Endodermal cell (in vitro differentiated cells): ENCODE results near the gene JADE1. TPM values are rescaled to one million over a fixed set of nuclear protein-coding genes. Genes with fewer than 3 reads are reported as not detected.

ENCODE experiments used
- DNase-seq: peaks from one replicate; pipeline ENCODE4 v3.0.0-alpha.2; 2017
- H3K27ac ChIP-seq: 2 replicates; pipeline ENCODE4 v1.5.1; 2013; ENCODE audit warnings: mild to moderate bottlenecking, low read depth, low read length, moderate library complexity
- H3K27me3 ChIP-seq: 2 replicates; pipeline ENCODE4 v1.6.1; 2013; ENCODE audit warnings: mild to moderate bottlenecking, low read length, moderate library complexity; ENCODE audit not compliant: insufficient read depth, control insufficient read depth, poor library complexity, severe bottlenecking
- H3K36me3 ChIP-seq: 2 replicates; pipeline ENCODE4 v1.7.0; 2013; ENCODE audit warnings: mild to moderate bottlenecking, low read length, moderate library complexity; ENCODE audit not compliant: control insufficient read depth, insufficient read depth
- H3K4me1 ChIP-seq: one replicate; pipeline ENCODE4 v1.7.0; 2013; ENCODE audit warnings: low read length; ENCODE audit not compliant: control insufficient read depth, insufficient read depth
- H3K4me3 ChIP-seq: 2 replicates; pipeline ENCODE4 v1.5.1; 2013; ENCODE audit warnings: mild to moderate bottlenecking, low read length, moderate library complexity
- H3K9ac ChIP-seq: 2 replicates; pipeline ENCODE4 v1.6.1; 2013; ENCODE audit warnings: mild to moderate bottlenecking, low read length, moderate library complexity; ENCODE audit not compliant: poor library complexity, severe bottlenecking; ENCODE audit errors: extremely low read depth
- H3K9me3 ChIP-seq: 2 replicates; pipeline ENCODE4 v1.6.1; 2013; ENCODE audit warnings: mild to moderate bottlenecking, low read length, moderate library complexity; ENCODE audit not compliant: control insufficient read depth
- H3K27ac Mint-ChIP-seq: 2 replicates; pipeline ENCODE4 v1.8.0; 2020; ENCODE audit warnings: mixed read lengths
- H3K27me3 Mint-ChIP-seq: 2 replicates; pipeline ENCODE4 v1.8.0; 2021; ENCODE audit warnings: mild to moderate bottlenecking, mixed read lengths; ENCODE audit not compliant: insufficient read depth
- H3K36me3 Mint-ChIP-seq: 2 replicates; pipeline ENCODE4 v1.8.0; 2020; ENCODE audit warnings: low read depth, mixed read lengths
- H3K4me1 Mint-ChIP-seq: 2 replicates; pipeline ENCODE4 v1.8.0; 2020; ENCODE audit warnings: mixed read lengths
- H3K4me3 Mint-ChIP-seq: 2 replicates; pipeline ENCODE4 v1.8.0; 2020; ENCODE audit warnings: mild to moderate bottlenecking, moderate library complexity, mixed read lengths
- H3K9me3 Mint-ChIP-seq: 2 replicates; pipeline ENCODE4 v1.8.0; 2020; ENCODE audit warnings: mild to moderate bottlenecking, mixed read lengths
- WGBS, 2 experiments: methylation state at CpG; one replicate each; pipeline versions ENCODE4 v1.1.5 to v1.1.7; 2013; ENCODE audit warnings: missing lambda C conversion rate in 2 of 2, mixed read lengths in 1 of 2; ENCODE audit not compliant: insufficient coverage in 1 of 2, insufficient read length in 1 of 2; 5-methylcytosine and 5-hydroxymethylcytosine counted together
- total RNA-seq, 2 donors: library from RNA; stranded (reverse); fragmentation: NEBNext Ultra II Directional in 1 of 2; extraction: Animal tissue kit (Norgen Biotek cat#: 25700) in 1 of 2; gene quantifications; 2 replicates in 1 of 2; 3 replicates in 1 of 2; pipeline ENCODE4 v1.2.1, GENCODE V29; 2021
- TF ChIP-seq, protein P1 (sequence below): fragments of 200-600 bp; sonication (generic); conservative IDR thresholded peaks from 2 replicates; pipeline ENCODE4 v1.5.0; 2021; ENCODE audit warnings: antibody characterized with exemption, mild to moderate bottlenecking

Gene JADE1
- total RNA-seq, 2 donors from 2014 or later, result 48.5 to 50.8 TPM

GRCh38 chr4:128862608-128863311 lies 53.3 kb downstream of the JADE1 start:
- peaks cover 24% of the 10 kb centered on the region for H3K4me1 Mint-ChIP-seq
- H3K27ac Mint-ChIP-seq, result peak overlapping the region; percentile 65
- WGBS, 2 experiments, result 83 to 86% methylated on average over 5 to 14 of the region's 14 CpGs
- H3K36me3 ChIP-seq, result peaks cover 91% of the 10 kb centered on the region
- H3K36me3 Mint-ChIP-seq, result peaks cover 82% of the 10 kb centered on the region
- H3K27ac ChIP-seq, result peak overlapping the region; percentile 24
- no peak overlapping the region for H3K4me3 ChIP-seq
- H3K9me3 Mint-ChIP-seq, result no peaks in the 10 kb centered on the region
- TF ChIP-seq, protein P1, sequence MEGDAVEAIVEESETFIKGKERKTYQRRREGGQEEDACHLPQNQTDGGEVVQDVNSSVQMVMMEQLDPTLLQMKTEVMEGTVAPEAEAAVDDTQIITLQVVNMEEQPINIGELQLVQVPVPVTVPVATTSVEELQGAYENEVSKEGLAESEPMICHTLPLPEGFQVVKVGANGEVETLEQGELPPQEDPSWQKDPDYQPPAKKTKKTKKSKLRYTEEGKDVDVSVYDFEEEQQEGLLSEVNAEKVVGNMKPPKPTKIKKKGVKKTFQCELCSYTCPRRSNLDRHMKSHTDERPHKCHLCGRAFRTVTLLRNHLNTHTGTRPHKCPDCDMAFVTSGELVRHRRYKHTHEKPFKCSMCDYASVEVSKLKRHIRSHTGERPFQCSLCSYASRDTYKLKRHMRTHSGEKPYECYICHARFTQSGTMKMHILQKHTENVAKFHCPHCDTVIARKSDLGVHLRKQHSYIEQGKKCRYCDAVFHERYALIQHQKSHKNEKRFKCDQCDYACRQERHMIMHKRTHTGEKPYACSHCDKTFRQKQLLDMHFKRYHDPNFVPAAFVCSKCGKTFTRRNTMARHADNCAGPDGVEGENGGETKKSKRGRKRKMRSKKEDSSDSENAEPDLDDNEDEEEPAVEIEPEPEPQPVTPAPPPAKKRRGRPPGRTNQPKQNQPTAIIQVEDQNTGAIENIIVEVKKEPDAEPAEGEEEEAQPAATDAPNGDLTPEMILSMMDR, result no peak
- DNase-seq, result no peak
- H3K9me3 ChIP-seq, result no peaks in the 10 kb centered on the region
- H3K9ac ChIP-seq, result no peak overlapping the region
- peaks cover 19% of the 10 kb centered on the region for H3K4me1 ChIP-seq
- no peak overlapping the region for H3K4me3 Mint-ChIP-seq
- H3K27me3 ChIP-seq, result peaks cover 4% of the 10 kb centered on the region
- H3K27me3 Mint-ChIP-seq, result peaks cover 35% of the 10 kb centered on the region

DNA sequence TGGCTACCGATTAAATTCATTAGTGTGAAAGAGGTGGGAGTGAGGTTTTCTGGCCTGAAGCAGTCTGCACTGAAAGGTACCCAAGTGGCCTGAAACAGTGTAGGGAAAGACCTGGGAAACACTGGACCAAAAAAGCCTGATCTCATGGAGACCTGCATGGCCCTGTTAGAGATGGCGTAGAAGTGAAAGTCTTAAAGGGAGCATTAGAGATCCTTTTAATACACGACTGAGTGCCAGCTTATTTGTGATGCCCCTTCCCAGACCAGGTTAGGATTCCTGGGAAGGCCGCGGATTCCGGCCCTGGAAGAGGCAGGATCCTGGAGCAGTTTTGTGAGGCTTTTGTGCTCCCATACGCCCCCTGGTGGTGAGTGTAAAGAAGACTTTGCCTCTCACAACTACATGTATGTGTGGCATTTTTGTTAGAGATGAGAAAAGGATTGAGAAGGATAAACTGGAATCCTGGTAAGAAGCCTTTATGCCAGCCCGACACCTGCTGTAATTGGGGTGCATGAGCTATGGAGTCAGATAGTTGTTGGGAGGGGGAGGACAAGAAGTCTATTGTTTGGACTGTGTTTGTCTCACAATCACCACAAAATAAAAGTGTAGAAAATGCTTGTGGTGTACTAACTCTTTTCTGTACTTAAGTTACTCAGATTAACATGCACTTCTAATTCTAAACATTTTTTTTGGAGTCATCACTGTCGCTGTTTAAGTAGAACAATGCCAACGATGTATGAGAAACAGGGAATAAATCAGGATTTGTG lies 54.0 kb downstream of the JADE1 start:
- Mint-ChIP-seq H3K9me3 (no peaks in the 10 kb centered on the region), H3K27ac (peak overlapping the region; percentile 65), H3K4me3 (no peak overlapping the region), H3K27me3 (peaks cover 41% of the 10 kb centered on the region), H3K36me3 (peaks cover 82% of the 10 kb centered on the region), H3K4me1 (peaks cover 24% of the 10 kb centered on the region)
- no peak overlapping the region for H3K9ac ChIP-seq
- no peak overlapping the region for H3K4me3 ChIP-seq
- peaks cover 19% of the 10 kb centered on the region for H3K4me1 ChIP-seq
- TF ChIP-seq, protein P1, result peak; percentile 95
- peak; percentile 97 for DNase-seq
- peaks cover 91% of the 10 kb centered on the region for H3K36me3 ChIP-seq
- H3K27ac ChIP-seq, result peak overlapping the region; percentile 24
- H3K27me3 ChIP-seq, result peaks cover 9% of the 10 kb centered on the region
- 58 to 63% methylated on average over 2 to 10 of the region's 10 CpGs for WGBS, 2 experiments
- H3K9me3 ChIP-seq, result no peaks in the 10 kb centered on the region

DNA sequence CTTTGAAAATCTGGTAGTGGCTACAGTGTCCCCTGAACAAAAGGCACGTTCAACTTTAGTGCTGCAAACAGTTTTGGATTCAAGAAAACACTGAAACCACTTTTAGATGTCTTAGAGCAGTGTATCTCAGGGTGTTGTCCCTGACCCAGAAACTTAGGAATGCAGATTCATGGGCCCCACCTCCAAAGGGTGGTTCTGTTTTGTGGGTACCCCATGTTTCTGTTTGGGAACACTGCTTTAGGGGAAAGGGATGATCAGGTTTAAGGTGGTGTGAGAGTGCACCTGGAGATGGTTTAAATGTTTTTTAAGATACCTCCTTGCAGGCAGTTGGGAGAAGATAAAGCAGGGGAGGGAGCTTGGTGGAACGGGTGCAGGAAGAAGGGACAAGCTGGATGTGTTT lies 55.6 kb downstream of the JADE1 start:
- peaks cover 24% of the 10 kb centered on the region for H3K4me1 Mint-ChIP-seq
- H3K9ac ChIP-seq, result no peak overlapping the region
- DNase-seq, result no peak
- peaks cover 58% of the 10 kb centered on the region for H3K27me3 Mint-ChIP-seq
- H3K27me3 ChIP-seq, result peaks cover 12% of the 10 kb centered on the region
- H3K27ac ChIP-seq, result no peak overlapping the region
- 95 to 100% methylated on average over 2 of the region's 2 CpGs for WGBS, 2 experiments
- no peak overlapping the region for H3K27ac Mint-ChIP-seq
- H3K4me1 ChIP-seq, result peaks cover 15% of the 10 kb centered on the region
- H3K9me3 Mint-ChIP-seq, result no peaks in the 10 kb centered on the region
- H3K9me3 ChIP-seq, result no peaks in the 10 kb centered on the region
- H3K4me3 Mint-ChIP-seq, result no peak overlapping the region
- no peak overlapping the region for H3K4me3 ChIP-seq
- TF ChIP-seq, protein P1, result no peak
- peaks cover 83% of the 10 kb centered on the region for H3K36me3 Mint-ChIP-seq
- H3K36me3 ChIP-seq, result peaks cover 93% of the 10 kb centered on the region
